Neural cell (in vitro differentiated cells): ENCODE data around the gene ZNF644. TPM values are rescaled to one million over a fixed set of nuclear protein-coding genes. Genes with fewer than 3 reads are reported as not detected.

Experiments used
- H2AFZ ChIP-seq: fragments of 200-600, 300-800 bp; sonication (generic), shearing (Covaris generic); 2 replicates; pipeline ENCODE4 v1.6.0; 2014; ENCODE audit warnings: low read depth, mild to moderate bottlenecking, antibody characterized with exemption, low read length, moderate library complexity
- H3F3A ChIP-seq: fragments of 200-600 bp; shearing (Covaris generic); 2 replicates; pipeline ENCODE4 v1.6.1; 2016; ENCODE audit warnings: mild to moderate bottlenecking, moderate library complexity, mixed read lengths, antibody characterized with exemption, low read length; ENCODE audit not compliant: insufficient read depth, poor library complexity, severe bottlenecking
- H3K27ac ChIP-seq: fragments of 200-600, 300-800 bp; sonication (generic), shearing (Covaris generic); 2 replicates; pipeline ENCODE4 v1.5.1; 2014; ENCODE audit warnings: mild to moderate bottlenecking, low read length, moderate library complexity
- H3K27me3 ChIP-seq: fragments of 300-800, 200-600 bp; sonication (generic), shearing (Covaris generic); 2 replicates; pipeline ENCODE4 v1.6.0; 2014; ENCODE audit warnings: mild to moderate bottlenecking, low read depth, low read length, moderate library complexity; ENCODE audit not compliant: insufficient read depth
- H3K36me3 ChIP-seq: fragments of 300-800, 200-600 bp; sonication (generic), shearing (Covaris generic); 2 replicates; pipeline ENCODE4 v1.5.1; 2014; ENCODE audit warnings: mild to moderate bottlenecking, antibody characterized with exemption, low read length, moderate library complexity; ENCODE audit not compliant: insufficient read depth
- H3K4me2 ChIP-seq: fragments of 300-800, 200-600 bp; sonication (generic), shearing (Covaris generic); 2 replicates; pipeline ENCODE4 v1.6.0; 2014; ENCODE audit warnings: mild to moderate bottlenecking, low read length
- H3K4me3 ChIP-seq: fragments of 300-800, 200-600 bp; sonication (generic), shearing (Covaris generic); 2 replicates; pipeline ENCODE4 v1.5.1; 2014; ENCODE audit warnings: mild to moderate bottlenecking, low read length, moderate library complexity
- H3K79me2 ChIP-seq: fragments of 200-600 bp; shearing (Covaris generic); replicated peaks from 2 replicates; pipeline ENCODE4 v1.6.0; 2014; ENCODE audit warnings: mild to moderate bottlenecking, low read length, moderate library complexity; ENCODE audit not compliant: insufficient read depth
- H3K9ac ChIP-seq: fragments of 300-800, 200-600 bp; sonication (generic), shearing (Covaris generic); 2 replicates; pipeline ENCODE4 v1.6.1; 2016; ENCODE audit warnings: mild to moderate bottlenecking, low read length, mixed read lengths
- H3K9me2 ChIP-seq: fragments of 200-600 bp; shearing (Covaris generic); 2 replicates; pipeline ENCODE4 v1.6.1; 2016; ENCODE audit warnings: mild to moderate bottlenecking, low read length, mixed read lengths; ENCODE audit not compliant: insufficient read depth
- H3K9me3 ChIP-seq: fragments of 200-600, 300-800 bp; sonication (generic), shearing (Covaris generic); 2 replicates; pipeline ENCODE4 v1.6.1; 2016; ENCODE audit warnings: mild to moderate bottlenecking, mixed run types, low read length, moderate library complexity, mixed read lengths
- H4K20me1 ChIP-seq: fragments of 200-600 bp; shearing (Covaris generic); 2 replicates; pipeline ENCODE4 v1.6.1; 2016; ENCODE audit warnings: mild to moderate bottlenecking, mixed run types; ENCODE audit not compliant: insufficient read depth
- EP300 ChIP-seq: fragments of 450-650 bp; conservative IDR thresholded peaks from 2 replicates; pipeline ENCODE4 v1.6.1; 2014; ENCODE audit warnings: antibody characterized with exemption, mild to moderate bottlenecking, moderate library complexity; ENCODE audit not compliant: poor library complexity, severe bottlenecking
- EZH2 ChIP-seq: fragments of 200-600, 300-800 bp; shearing (Covaris generic), sonication (generic); IDR thresholded peaks from 2 replicates; pipeline ENCODE4 v1.6.1; 2014; ENCODE audit warnings: antibody characterized with exemption, low read length, borderline replicate concordance, mild to moderate bottlenecking; ENCODE audit not compliant: insufficient read depth, poor library complexity, severe bottlenecking
- polyA plus RNA-seq: library from polyadenylated mRNA; depleted of rRNA; stranded (reverse); fragments of >200 nt; gene quantifications from 2 replicates; pipeline ENCODE4 v1.2.3, GENCODE V29; 2014

ZNF644 gene
- polyA plus RNA-seq, 1 donor from 2014 or later, result 71.7 TPM

DNA sequence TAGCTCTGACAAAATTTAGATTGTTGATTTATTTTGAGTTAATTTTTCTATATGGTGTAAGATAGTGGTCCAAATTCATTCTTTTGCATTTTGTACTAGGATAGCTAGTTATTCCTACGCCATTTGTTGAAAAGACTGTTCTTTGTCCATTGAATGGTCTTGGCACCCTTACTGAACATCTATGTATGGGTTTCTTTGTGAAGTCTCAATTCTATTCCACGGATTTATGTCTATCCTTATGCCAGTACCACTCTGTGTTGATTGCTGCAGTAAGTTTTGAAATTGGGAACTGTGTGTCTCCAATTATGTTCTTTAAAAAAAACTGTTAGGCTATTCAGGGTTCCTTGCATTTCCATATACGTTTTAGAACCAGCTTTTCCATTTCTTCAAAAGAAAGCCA lies 145.7 kb downstream of the ZNF644 start:
- Histone ChIP-seq H3K4me3 (no peak overlapping the region), H4K20me1 (no peaks in the 10 kb centered on the region), H2AFZ (no peak overlapping the region), H3K79me2 (no peaks in the 10 kb centered on the region), H3K27ac (no peak overlapping the region), H3F3A (no peaks in the 10 kb centered on the region), H3K9ac (no peak overlapping the region), H3K9me3 (peaks cover 11% of the 10 kb centered on the region), H3K27me3 (no peaks in the 10 kb centered on the region), H3K9me2 (no peaks in the 10 kb centered on the region), H3K36me3 (no peaks in the 10 kb centered on the region), H3K4me2 (no peak overlapping the region)
- TF ChIP-seq EP300 (no peak), EZH2 (no peak)
